ENCODE measurements around the gene MISP. TPM values are rescaled to one million over a fixed set of nuclear protein-coding genes. Genes with fewer than 3 reads are reported as not detected.
A peak's percentile ranks its signal among the peaks of the same experiment; 100 is the strongest.

Gene MISP
- total RNA-seq, 1 donor = not detected

DNA sequence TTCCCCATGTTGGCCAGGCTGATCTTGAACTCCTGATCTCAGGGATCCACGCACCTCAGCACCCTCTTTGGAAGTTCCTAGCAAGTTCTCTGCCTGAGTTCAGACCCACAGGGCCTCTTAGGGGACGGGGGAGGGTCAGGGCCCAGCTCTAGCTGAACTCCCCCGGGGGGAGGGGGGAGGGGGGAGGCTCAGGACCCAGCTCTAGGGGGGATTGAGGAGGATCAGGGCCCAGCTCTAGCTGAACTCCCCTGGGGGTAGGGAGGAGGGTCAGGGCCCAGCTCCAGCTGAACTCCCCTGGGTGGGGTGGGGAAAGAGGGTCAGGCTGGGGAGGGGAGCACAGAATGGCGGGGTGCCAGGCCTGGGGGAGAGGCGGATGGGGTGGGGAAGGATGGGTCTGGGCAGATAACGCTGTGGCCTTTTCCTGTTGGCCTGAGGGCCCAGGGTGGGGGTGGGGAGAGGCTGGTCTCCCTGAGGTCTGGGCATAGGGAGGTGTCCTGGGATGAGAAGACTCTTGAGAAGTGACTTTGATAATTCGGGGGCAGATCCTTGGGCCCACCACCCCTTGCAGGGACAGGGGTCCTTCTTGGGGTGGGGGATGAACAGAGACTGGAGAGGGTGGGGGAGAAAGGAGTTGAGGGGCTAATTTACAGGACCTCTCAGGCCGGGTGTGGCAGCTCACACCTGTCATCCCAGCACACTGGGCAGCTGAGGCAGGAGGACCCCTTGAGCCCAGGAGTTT lies 40.8 kb downstream of the MISP start:
- Histone ChIP-seq H3K4me1 (ENCODE audit: insufficient read depth, low read length) (peaks cover 7% of the 10 kb centered on the region), H3K4me3 (ENCODE audit: low read length) (no peak overlapping the region), H3K27me3 (ENCODE audit: insufficient read depth, low read length) (no peaks in the 10 kb centered on the region), H3K9me3 (ENCODE audit: low read depth, low read length) (no peaks in the 10 kb centered on the region)

DNA sequence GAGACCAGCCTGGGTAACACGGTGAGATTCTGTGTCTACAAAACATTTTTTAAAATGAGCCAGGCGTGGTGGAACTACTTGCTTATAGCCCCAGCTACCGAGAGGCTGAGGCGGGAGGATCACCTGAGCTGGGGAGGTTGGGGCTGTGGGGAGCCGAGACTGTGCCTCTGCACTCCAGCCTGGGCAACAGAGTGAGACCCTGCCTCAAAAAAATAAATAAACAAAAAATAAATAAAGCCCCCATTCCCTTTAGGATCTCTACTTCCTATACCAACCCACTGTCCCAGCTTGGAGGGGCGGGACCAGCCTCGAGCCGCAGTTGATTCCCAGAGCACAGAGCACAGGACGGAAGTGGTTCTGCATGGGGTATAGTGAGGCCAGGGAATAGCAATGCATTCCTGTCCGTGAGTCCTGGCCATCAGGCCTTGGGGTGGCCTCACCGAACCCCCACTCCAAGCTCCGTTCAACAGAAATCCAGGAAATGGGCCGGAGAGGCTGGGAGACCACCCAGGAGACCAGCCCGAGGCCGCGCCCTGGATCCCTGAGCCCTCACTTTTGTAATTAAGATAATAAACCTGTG lies 41.5 kb downstream of the MISP start:
- Histone ChIP-seq H3K4me1 (ENCODE audit: insufficient read depth, low read length) (peaks cover 7% of the 10 kb centered on the region), H3K9me3 (ENCODE audit: low read depth, low read length) (no peaks in the 10 kb centered on the region), H3K4me3 (ENCODE audit: low read length) (no peak overlapping the region), H3K27me3 (ENCODE audit: insufficient read depth, low read length) (no peaks in the 10 kb centered on the region)

DNA sequence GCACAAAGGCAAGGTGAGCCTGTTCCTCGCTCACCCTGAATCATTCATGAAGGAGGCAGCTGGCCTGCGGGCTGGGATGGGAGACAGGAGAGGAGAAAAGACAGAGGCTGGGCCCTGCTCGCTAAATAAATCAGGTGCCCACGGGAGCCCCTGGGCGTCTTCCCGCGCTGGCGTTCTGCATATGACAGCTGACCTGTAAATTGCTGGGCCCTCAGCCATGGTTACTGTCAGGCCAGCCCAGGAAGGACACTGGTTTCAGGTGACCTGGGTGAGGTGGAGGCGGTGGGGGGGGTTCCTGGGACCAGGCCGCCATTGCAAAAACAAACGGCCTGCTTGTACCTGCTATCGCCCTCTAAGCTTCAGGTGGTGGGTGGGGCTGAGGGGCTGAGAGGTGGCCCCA lies 42.9 kb downstream of the MISP start:
- H3K9me3 ChIP-seq (ENCODE audit: low read depth, low read length) = no peaks in the 10 kb centered on the region
- no peaks in the 10 kb centered on the region for H3K27me3 ChIP-seq (ENCODE audit: insufficient read depth, low read length)
- peaks cover 15% of the 10 kb centered on the region for H3K4me1 ChIP-seq (ENCODE audit: insufficient read depth, low read length)
- no peak overlapping the region for H3K4me3 ChIP-seq (ENCODE audit: low read length)

DNA sequence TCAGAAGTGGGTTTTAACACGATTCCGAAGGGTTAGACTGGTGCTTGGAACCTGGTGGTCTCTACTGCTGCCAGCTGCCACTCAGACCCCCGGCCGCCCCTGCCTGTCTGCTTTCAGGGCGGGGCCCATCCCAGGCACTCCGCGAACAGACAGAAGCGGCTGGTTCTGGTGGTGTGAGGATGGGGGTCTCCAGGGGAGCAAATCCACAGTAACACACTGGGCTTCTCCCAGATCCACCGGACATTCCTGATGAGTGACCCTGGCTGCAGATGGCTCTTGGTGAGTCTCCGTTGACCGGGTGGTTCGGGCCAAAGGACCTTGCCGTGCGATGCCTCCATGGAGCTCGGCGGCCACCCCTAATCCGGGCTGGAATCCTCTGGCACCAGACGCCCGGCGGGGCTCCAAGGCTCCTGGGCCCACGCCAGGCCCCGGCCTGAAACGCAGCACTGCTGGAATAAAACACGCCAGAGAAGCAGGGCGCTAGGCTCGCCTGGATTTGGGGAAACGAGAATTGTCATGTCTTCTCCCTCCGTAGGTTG lies 44.2 kb downstream of the MISP start:
- H3K27me3 ChIP-seq (ENCODE audit: insufficient read depth, low read length) = no peaks in the 10 kb centered on the region
- no peaks in the 10 kb centered on the region for H3K9me3 ChIP-seq (ENCODE audit: low read depth, low read length)
- peaks cover 29% of the 10 kb centered on the region for H3K4me1 ChIP-seq (ENCODE audit: insufficient read depth, low read length)
- H3K4me3 ChIP-seq (ENCODE audit: low read length) = no peak overlapping the region

DNA sequence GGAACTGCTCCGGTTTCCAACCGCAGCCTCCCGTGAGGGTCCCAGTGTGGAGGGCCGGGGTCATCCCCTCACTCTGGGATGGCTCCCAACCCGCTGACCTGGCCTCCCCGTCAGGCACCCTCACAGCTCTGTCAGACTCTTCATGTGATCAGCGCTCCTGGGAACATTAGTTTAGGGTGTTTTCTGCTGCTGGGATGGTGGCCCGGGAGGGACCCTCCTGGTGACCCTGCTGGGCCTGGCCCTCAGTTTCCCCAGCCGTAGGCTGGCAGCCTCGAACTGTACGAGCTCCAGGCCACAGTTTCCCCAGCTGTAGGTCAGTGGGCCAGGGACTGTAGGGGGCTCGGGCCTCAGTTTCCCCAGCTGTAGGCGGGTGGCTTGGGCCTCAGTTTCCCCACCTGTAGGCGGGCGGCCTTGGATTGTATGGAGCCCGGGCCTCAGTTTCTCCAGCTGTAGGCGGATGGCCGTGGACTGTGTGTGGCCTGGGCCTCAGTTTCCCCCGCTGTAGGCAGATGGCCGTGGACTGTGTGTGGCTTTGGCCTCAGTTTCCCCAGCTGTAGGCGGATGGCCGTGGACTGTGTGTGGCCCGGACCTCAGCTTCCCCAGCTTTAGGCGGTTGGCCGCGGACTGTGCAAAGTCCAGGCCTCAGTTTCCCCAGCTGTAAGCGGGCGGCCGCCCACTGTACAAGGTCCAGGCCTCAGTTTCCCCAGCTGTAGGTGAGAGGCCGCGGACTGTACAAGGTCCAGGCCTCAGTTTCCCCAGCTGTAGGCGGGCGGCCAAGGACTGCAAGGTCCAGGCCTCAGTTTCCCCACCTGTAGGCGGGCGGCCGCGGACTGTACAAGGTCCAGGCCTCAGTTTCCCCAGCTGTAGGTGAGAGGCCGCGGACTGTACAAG lies 45.0 kb downstream of the MISP start:
- Histone ChIP-seq H3K4me3 (ENCODE audit: low read length) (peak overlapping the region; percentile 61), H3K9me3 (ENCODE audit: low read depth, low read length) (no peaks in the 10 kb centered on the region), H3K4me1 (ENCODE audit: insufficient read depth, low read length) (peaks cover 37% of the 10 kb centered on the region), H3K27me3 (ENCODE audit: insufficient read depth, low read length) (no peaks in the 10 kb centered on the region)

DNA sequence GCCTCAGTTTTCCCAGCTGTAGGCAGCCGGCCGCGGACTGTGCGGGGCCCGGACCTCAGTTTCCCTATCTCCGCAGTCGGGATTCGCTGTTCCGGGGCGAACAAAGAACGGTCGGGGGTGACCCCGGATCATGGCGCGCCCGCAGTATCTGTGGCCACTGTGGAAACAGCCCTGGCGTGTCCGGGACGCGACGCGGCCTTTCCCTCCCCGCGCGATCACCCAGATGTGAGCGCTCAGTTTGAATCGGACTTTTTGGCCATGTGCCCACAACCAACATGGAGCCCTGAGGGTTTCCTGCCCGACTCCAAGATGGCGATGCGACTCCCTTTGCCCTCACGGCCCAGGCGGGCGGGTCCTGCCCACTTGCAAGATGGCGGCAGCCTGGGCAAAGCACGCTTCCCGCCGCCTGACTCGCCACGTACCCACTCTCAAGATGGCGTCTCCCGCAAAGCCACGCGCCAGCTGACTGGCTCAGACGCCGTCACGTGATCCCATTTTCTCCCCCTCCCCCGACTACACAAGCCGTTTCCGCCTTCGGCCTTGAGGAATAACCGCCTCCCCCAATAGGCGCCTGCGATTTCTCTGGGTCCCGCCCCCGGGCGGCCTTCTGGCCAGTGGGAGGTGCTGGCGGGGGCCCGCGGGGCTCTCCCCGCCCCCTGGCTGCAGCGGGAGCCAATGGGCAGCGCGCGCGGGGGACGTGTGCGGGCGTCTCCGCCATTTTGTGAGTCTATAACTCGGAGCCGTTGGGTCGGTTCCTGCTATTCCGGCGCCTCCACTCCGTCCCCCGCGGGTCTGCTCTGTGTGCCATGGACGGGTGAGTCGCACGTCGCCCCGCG lies 46.0 kb downstream of the MISP start, which contains the start of gene PTBP1:
Gene PTBP1 (plus strand): TSS at position 761 of the 836 bp plus-strand sequence. CDS start 46 bp downstream, at position 807.
- Histone ChIP-seq H3K27me3 (ENCODE audit: insufficient read depth, low read length) (no peaks in the 10 kb centered on the region), H3K4me1 (ENCODE audit: insufficient read depth, low read length) (peaks cover 46% of the 10 kb centered on the region)

DNA sequence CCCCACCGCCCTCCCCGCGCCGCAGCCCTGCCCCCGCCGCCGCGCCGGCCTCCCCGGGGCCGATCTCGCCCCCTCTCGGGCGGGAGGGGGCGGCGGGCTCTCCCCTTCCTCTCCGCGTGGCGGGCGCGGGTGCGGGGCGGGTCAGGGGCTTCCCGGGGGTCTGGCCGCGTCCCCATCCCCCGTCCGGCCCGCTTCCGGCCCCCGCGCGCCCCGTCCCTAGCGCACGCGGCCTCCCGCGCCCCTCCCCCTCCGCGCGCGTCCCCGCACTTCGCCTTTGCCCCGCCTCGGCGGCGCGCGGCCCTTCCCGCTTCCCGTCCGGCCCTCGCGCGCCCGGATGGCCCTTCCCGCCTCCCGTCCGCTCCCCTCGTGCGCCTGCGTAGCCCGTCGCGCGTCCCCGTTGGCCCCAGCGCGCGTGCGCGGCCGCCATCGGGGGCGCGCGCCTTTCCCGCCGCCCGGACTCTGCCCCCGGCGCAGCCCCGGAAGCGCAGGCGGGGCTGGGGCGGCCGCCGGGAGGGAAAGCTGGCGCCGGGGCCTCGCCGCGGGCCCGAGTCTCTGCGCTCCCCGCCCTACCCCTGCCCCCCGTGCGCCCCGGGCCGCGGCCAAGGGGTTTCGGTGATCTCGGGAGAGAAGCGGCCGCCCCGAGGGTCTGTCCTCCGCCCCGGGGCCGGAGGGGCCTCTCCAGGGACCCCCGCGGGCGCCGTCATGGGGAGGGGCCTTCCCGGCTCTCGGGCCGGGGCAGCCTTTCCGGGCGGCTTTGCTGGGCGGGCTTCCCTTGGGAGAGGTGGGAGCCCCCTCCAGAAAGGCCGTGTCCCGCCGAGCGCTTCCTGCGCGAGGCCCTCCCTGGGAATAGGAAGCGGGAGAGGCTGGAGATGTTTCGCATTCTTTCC lies 46.9 kb downstream of the MISP start:
- peak overlapping the region; percentile 78 for H3K4me3 ChIP-seq (ENCODE audit: low read length)
- H3K27me3 ChIP-seq (ENCODE audit: insufficient read depth, low read length) = no peaks in the 10 kb centered on the region
- peaks cover 55% of the 10 kb centered on the region for H3K4me1 ChIP-seq (ENCODE audit: insufficient read depth, low read length)
- H3K9me3 ChIP-seq (ENCODE audit: low read depth, low read length) = no peaks in the 10 kb centered on the region

More for the DNA sequence above, 46.0 kb downstream of the MISP start, which contains the start of gene PTBP1:
- H3K9me3 ChIP-seq (ENCODE audit: low read depth, low read length) = no peaks in the 10 kb centered on the region
- H3K4me3 ChIP-seq (ENCODE audit: low read length) = peak within 1 kb of the TSS; percentile 78

DNA sequence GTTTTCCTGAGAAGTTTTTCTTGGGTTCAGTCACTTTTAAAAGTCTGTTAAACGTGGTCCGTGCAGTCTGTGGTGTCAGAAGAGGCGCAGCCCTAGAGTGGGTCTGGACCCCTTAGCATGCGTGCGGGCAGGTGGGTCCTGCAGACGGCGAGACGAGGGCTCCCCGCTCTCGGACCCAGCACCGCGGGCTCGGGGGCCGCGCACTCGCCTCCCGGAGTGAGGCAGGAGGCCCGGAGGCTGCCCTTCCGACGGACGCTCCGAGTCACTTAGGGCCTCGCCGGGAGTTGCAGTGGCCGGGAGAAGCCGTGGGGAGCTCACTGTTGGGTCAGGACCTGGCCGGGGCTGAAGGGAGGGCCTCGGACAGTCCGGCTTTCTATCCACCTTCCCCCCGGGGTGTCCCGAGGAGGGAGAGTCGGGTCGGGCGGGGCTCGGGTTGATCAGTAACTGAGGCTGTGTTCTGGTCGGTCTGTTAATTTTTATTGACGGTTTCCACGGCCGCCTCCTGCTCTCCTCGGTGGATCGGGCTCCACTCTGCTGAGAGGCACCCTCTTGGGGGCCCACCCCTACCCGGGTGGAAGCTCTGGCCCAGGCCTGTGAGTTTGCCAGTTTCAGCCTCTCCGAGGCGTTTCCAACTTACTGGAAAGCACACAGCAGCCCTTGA lies 47.6 kb downstream of the MISP start:
- H3K4me1 ChIP-seq (ENCODE audit: insufficient read depth, low read length) = peaks cover 57% of the 10 kb centered on the region
- H3K4me3 ChIP-seq (ENCODE audit: low read length) = peak overlapping the region; percentile 78

DNA sequence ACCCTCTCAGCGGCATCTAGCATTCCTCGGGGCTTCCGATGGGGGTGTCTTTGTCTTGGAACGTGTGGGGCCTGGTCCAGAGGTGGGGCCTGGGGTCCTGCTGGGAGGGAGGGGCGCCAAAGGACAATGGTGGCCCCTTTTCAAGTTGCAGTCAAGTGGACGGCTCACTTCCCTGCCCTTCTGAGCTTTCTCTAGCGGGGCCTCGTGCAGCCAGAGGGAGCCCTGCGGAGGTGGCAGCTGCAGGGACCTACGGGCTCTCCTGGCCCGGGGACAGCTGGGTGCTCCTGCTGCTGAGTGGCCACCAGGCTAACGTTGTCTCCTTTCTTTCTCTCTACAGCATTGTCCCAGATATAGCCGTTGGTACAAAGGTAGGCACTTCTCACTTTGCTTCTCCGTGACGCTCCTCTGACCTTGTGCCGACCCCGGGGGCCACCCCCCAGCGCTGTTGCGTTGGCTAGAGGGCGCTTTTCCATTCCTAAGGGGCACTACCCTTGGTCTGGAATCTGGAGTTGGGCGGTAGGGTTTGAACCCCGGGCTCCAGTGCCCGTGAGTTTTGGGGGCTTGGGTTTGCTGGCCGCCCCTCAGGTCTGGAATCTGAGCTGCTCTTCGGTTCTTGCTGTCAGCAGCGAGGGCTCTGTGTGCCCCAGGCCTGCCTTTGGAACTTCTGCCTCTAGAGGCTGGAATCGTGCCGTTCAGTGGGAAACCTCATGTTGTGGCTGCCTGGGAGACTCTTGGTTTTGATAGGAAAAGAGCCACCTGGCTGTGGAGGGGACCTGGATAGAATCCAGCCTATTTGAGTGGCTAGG lies 48.4 kb downstream of the MISP start:
- peaks cover 57% of the 10 kb centered on the region for H3K4me1 ChIP-seq (ENCODE audit: insufficient read depth, low read length)
- H3K4me3 ChIP-seq (ENCODE audit: low read length) = peak overlapping the region; percentile 78
- no peaks in the 10 kb centered on the region for H3K27me3 ChIP-seq (ENCODE audit: insufficient read depth, low read length)
- H3K9me3 ChIP-seq (ENCODE audit: low read depth, low read length) = no peaks in the 10 kb centered on the region

More for the DNA sequence above, 47.6 kb downstream of the MISP start:
- H3K27me3 ChIP-seq (ENCODE audit: insufficient read depth, low read length) = no peaks in the 10 kb centered on the region
- H3K9me3 ChIP-seq (ENCODE audit: low read depth, low read length) = no peaks in the 10 kb centered on the region

DNA sequence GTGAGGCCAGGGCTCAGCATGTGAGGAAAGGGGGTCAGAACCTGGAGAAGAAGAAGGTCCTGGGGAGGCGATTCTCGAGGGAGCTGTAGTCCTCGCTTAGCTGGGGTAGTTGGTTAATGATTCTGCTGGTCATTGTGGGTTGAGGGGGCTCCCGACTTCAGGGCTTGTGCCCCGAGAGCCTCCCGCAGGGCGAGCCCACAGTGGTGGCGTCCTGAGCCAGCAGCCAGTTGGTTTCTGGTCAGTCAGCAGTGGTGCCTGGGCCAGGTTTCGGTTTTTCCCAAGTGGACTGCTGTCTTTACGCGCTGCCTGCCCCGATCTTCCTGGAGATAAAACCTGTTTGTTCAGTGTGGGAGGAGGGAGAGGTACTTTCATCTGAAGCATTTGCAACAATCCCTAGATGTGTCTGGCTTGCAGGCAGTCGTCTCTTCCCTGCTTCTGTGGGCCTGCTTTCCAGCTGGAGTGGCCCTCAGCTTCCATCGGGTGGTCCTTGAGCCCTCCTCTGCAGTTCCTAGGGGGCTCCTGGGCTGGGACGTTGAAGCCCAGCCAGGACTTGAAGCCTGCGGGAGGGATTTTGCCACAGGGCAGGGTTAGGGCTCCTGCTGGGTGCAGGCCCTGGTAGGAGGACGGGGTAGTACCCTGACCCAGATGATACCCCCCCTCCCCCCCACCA lies 49.6 kb downstream of the MISP start:
- H3K27me3 ChIP-seq (ENCODE audit: insufficient read depth, low read length) = no peaks in the 10 kb centered on the region
- no peaks in the 10 kb centered on the region for H3K9me3 ChIP-seq (ENCODE audit: low read depth, low read length)
- peaks cover 57% of the 10 kb centered on the region for H3K4me1 ChIP-seq (ENCODE audit: insufficient read depth, low read length)
- H3K4me3 ChIP-seq (ENCODE audit: low read length) = no peak overlapping the region

DNA sequence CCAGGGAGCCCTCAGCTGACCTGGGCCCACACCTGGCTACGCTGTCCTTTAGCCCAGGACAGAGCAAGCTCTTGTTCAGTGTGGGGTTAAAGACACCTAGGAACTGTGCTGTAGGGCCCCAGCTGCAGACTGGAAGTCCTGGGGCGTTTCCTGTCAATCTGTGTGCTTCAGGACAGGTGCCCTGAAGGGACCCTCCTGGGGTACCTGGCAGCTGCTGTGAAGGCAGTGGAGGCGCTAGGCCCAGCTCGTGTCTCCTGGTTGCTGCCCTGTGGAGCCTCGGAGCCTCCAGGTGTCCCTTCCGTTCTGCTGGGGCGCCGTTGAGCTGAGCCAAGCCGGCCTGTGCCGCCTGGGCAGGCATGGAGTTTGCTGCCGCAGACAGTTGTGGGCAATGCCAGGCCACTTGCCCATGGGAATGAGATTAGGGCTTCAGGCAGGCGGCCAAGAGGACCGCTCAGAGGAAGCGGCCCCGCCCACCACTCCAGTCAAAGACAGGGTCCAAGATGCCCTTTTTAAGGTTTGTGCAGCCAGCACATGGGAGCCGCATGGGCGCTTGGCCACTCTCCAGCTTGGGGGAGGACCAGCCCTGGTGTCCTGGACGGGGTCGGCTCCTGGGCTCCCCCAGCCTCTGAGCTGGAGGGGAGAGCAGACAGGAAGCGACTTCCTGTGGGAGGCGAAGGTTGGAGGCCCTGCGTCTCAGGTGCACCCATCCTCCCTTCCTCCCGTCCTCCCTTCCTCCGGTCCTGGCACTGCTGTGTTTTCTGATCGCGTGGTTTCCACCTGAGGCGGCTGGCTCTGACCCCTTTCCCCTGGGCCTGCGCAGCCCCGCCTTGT lies 50.3 kb downstream of the MISP start:
- no peak overlapping the region for H3K4me3 ChIP-seq (ENCODE audit: low read length)
- no peaks in the 10 kb centered on the region for H3K27me3 ChIP-seq (ENCODE audit: insufficient read depth, low read length)
- H3K9me3 ChIP-seq (ENCODE audit: low read depth, low read length) = no peaks in the 10 kb centered on the region
- H3K4me1 ChIP-seq (ENCODE audit: insufficient read depth, low read length) = peaks cover 53% of the 10 kb centered on the region

Data from mononuclear cell (primary cell).